Hepatocyte (in vitro differentiated cells): ENCODE data around the gene IL3RA. TPM values are rescaled to one million over a fixed set of nuclear protein-coding genes. Genes with fewer than 3 reads are reported as not detected.

ENCODE experiments used
- DNase-seq: peaks from one replicate; pipeline ENCODE4 v3.0.0-alpha.2; 2016; ENCODE audit warnings: low spot score
- H2AFZ ChIP-seq: fragments of 200-600 bp; sonication (generic); 2 replicates; pipeline ENCODE4 v1.6.0; 2016; ENCODE audit warnings: antibody characterized with exemption, mild to moderate bottlenecking
- H3K27ac ChIP-seq: fragments of 200-600 bp; sonication (generic); 2 replicates; pipeline ENCODE4 v1.5.1; 2016; ENCODE audit warnings: mild to moderate bottlenecking
- H3K27me3 ChIP-seq: fragments of 200-600 bp; sonication (generic); 2 replicates; pipeline ENCODE4 v1.6.1; 2016
- H3K36me3 ChIP-seq: fragments of 200-600 bp; sonication (generic); replicated peaks from 2 replicates; pipeline ENCODE4 v1.5.1; 2016; ENCODE audit warnings: low read depth; ENCODE audit not compliant: insufficient read depth
- H3K4me1 ChIP-seq: fragments of 200-600 bp; sonication (generic); 2 replicates; pipeline ENCODE4 v1.5.1; 2016; ENCODE audit warnings: mild to moderate bottlenecking, moderate library complexity; ENCODE audit not compliant: insufficient read depth
- H3K4me2 ChIP-seq: fragments of 200-600 bp; sonication (generic); 2 replicates; pipeline ENCODE4 v1.6.0; 2016
- H3K4me3 ChIP-seq: fragments of 200-600 bp; sonication (generic); 2 replicates; pipeline ENCODE4 v1.5.1; 2016; ENCODE audit warnings: mild to moderate bottlenecking
- H3K79me2 ChIP-seq: fragments of 200-600 bp; sonication (generic); 2 replicates; pipeline ENCODE4 v1.6.0; 2017; ENCODE audit warnings: mild to moderate bottlenecking
- H3K9me2 ChIP-seq: fragments of 200-600 bp; sonication (generic); replicated peaks from 2 replicates; pipeline ENCODE4 v1.6.0; 2017; ENCODE audit warnings: mild to moderate bottlenecking; ENCODE audit not compliant: insufficient read depth
- H3K9me3 ChIP-seq: fragments of 200-600 bp; sonication (generic); 2 replicates; pipeline ENCODE4 v1.5.1; 2016; ENCODE audit warnings: low read depth, mild to moderate bottlenecking
- H4K20me1 ChIP-seq: fragments of 200-600 bp; sonication (generic); 2 replicates; pipeline ENCODE4 v1.6.0; 2016; ENCODE audit warnings: mild to moderate bottlenecking; ENCODE audit not compliant: insufficient read depth, poor library complexity, severe bottlenecking
- CTCF ChIP-seq: fragments of 200-600 bp; sonication (generic); IDR thresholded peaks from 2 replicates; pipeline ENCODE4 v1.5.1; 2016; ENCODE audit warnings: antibody characterized with exemption, mild to moderate bottlenecking; ENCODE audit not compliant: poor library complexity
- EZH2 ChIP-seq: fragments of 200-600 bp; sonication (generic); IDR thresholded peaks from 2 replicates; pipeline ENCODE4 v1.6.1; 2016; ENCODE audit warnings: antibody characterized with exemption, mild to moderate bottlenecking, borderline replicate concordance
- EZH2phosphoT487 ChIP-seq: fragments of 200-600 bp; sonication (generic); IDR thresholded peaks from one replicate; pipeline ENCODE4 v1.6.1; 2018; ENCODE audit warnings: antibody characterized with exemption, mild to moderate bottlenecking, low read depth, moderate library complexity; ENCODE audit not compliant: unreplicated experiment, severe bottlenecking
- WGBS: methylation state at CpG from one replicate; pipeline ENCODE4 v1.1.6; 2016; ENCODE audit warnings: low lambda C conversion rate; ENCODE audit errors: missing lambda C conversion rate; 5-methylcytosine and 5-hydroxymethylcytosine counted together
- polyA plus RNA-seq: library from polyadenylated mRNA; unstranded; fragments of >200 nt; fragmentation: Nextera tagmentation; extraction: Ambion mirVana; gene quantifications from 2 replicates; pipeline ENCODE4 v1.2.1, GENCODE V29; 2016
- total RNA-seq: library from RNA; depleted of rRNA; stranded (reverse); fragments of >200 nt; gene quantifications from 2 replicates; pipeline ENCODE4 v1.2.3, GENCODE V29; 2014

IL3RA gene
- total and polyA plus RNA-seq, 2 experiments from 2014 or later: 0.30 to 0.42 TPM

- Histone ChIP-seq H3K79me2 (no peaks in the 10 kb centered on the region), H3K9me3 (no peaks in the 10 kb centered on the region), H2AFZ (no peak overlapping the region), H3K4me3 (no peak overlapping the region), H3K27me3 (no peaks in the 10 kb centered on the region), H3K4me2 (no peak overlapping the region), H3K4me1 (no peaks in the 10 kb centered on the region), H4K20me1 (no peaks in the 10 kb centered on the region), H3K27ac (no peak overlapping the region), H3K9me2 (no peaks in the 10 kb centered on the region), H3K36me3 (no peaks in the 10 kb centered on the region)
- no peak for TF ChIP-seq EZH2
- no peak for TF ChIP-seq EZH2phosphoT487
- no peak for TF ChIP-seq CTCF
- no peak for DNase-seq
- WGBS: 97% methylated on average over 10 of the region's 10 CpGs
These were observed 21.4 kb downstream of the IL3RA start for GRCh38 chrX:1357993-1358392.

GRCh38 chrX:1358793-1359476 lies 22.4 kb downstream of the IL3RA start:
- Histone ChIP-seq H3K27ac (no peak overlapping the region), H3K4me3 (no peak overlapping the region), H3K79me2 (no peaks in the 10 kb centered on the region), H2AFZ (no peak overlapping the region), H3K4me1 (no peaks in the 10 kb centered on the region), H3K9me2 (no peaks in the 10 kb centered on the region), H3K9me3 (no peaks in the 10 kb centered on the region), H3K27me3 (no peaks in the 10 kb centered on the region), H3K36me3 (no peaks in the 10 kb centered on the region), H4K20me1 (no peaks in the 10 kb centered on the region), H3K4me2 (no peak overlapping the region)
- no peak for DNase-seq
- no peak for TF ChIP-seq EZH2
- no peak for TF ChIP-seq EZH2phosphoT487
- TF ChIP-seq CTCF: no peak
- WGBS: 84% methylated on average over 5 of the region's 6 CpGs

- H3K4me1 ChIP-seq: no peaks in the 10 kb centered on the region
- H3K4me3 ChIP-seq: no peak overlapping the region
- no peaks in the 10 kb centered on the region for H3K9me3 ChIP-seq
- TF ChIP-seq EZH2phosphoT487: no peak
- TF ChIP-seq EZH2: no peak
- no peak overlapping the region for H3K4me2 ChIP-seq
- H2AFZ ChIP-seq: no peak overlapping the region
- no peak overlapping the region for H3K27ac ChIP-seq
- H4K20me1 ChIP-seq: no peaks in the 10 kb centered on the region
- H3K9me2 ChIP-seq: no peaks in the 10 kb centered on the region
- H3K36me3 ChIP-seq: no peaks in the 10 kb centered on the region
- no peak for DNase-seq
- H3K79me2 ChIP-seq: no peaks in the 10 kb centered on the region
- H3K27me3 ChIP-seq: no peaks in the 10 kb centered on the region
- no CpG with 5 or more reads among the region's 4 CpGs for WGBS
These were observed 22.9 kb downstream of the IL3RA start for GRCh38 chrX:1359477-1359873.

GRCh38 chrX:1360171-1360570 lies 23.6 kb downstream of the IL3RA start:
- Histone ChIP-seq H3K4me3 (no peak overlapping the region), H3K9me2 (no peaks in the 10 kb centered on the region), H3K27ac (no peak overlapping the region), H3K4me1 (no peaks in the 10 kb centered on the region), H2AFZ (no peak overlapping the region), H3K36me3 (no peaks in the 10 kb centered on the region), H3K27me3 (no peaks in the 10 kb centered on the region), H3K79me2 (no peaks in the 10 kb centered on the region), H3K9me3 (no peaks in the 10 kb centered on the region), H4K20me1 (no peaks in the 10 kb centered on the region), H3K4me2 (no peak overlapping the region)
- no peak for DNase-seq
- TF ChIP-seq EZH2 (no peak), EZH2phosphoT487 (no peak), CTCF (no peak)
- 100% methylated on average over 1 of the region's 2 CpGs for WGBS
